Kidney glomerular epithelial cell (primary cell): Measurements from ENCODE around the gene OCIAD1.
A peak's percentile ranks its signal among the peaks of the same experiment; 100 is the strongest.

Experiments used
- DNase-seq: peaks from one replicate; lab custom pipeline; 2025; lab: John Stamatoyannopoulos, UW

Gene OCIAD1

DNA sequence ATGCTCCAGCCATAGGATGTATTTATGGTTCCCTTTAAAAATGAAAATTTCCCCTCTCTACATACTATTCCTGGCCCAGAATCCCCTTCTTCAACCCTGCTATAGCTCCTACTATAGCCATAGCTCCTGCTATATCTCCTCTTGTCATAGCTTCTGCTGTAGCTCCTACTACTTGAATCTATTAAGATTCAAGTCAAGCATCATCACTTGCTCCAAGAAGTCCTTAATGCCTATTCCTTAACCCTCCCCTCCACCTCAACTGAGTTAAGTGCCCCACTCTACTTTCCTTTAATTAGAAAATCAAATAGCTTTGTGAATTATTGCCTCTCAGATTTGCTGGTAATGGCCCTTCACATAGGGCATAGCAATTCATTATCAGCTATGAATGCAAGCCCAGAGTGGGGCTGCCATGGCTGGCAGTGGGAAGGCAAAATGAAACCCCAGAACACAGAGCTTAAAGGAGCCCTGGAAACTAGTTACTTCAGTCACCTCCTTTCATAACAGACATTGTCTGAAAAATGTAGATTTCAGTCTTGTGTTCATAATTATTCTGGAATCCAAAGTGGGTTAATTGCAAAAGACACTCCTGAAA lies 60.2 kb downstream of the OCIAD1 start:
- DNase-seq: no peak

DNA sequence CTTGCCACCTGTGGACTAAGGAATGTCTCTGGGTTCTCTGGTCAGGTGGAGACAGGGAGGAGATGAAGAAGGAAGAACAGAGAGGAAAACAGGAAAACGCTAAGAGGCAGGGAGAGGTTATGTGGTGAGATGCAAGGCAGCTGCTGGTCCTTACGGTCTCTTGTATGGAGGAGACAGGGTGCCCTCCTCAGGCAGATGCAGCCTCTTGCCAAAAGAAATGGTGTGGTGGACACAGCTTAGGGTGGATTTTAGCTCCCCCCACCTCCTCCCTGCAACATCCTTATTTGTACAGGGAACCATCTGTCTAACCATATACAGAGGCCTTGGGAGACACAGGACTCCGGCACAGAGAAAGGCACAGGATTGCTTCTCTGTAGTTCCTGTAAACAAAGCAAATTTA lies 66.0 kb downstream of the OCIAD1 start:
- no peak for DNase-seq

- no peak for DNase-seq
These were observed 68.0 kb downstream of the OCIAD1 start for GRCh38 chr4:48898733-48899431.

GRCh38 chr4:48899432-48899749 lies 68.5 kb downstream of the OCIAD1 start:
- no peak for DNase-seq

GRCh38 chr4:48899950-48900349 lies 69.1 kb downstream of the OCIAD1 start:
- DNase-seq: no peak

DNA sequence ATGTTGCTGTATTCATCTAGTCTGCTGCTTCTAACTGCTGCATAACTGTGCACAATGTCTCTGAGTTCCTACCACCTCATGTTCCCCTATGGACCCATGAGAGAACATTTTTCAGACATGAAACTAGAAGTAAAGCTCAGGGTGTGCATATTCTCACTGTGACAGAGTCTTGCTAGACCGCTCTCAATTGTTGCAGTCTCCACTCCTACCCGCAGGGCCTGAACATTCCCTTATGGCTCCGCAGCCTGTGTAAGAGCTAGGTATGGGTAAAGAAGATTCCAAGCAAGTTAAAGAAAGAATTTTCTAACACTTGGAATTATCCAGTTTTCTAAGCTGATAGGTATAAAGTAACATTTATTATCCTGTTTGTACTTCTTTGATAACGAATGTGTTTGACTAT lies 70.3 kb downstream of the OCIAD1 start:
- no peak for DNase-seq

DNA sequence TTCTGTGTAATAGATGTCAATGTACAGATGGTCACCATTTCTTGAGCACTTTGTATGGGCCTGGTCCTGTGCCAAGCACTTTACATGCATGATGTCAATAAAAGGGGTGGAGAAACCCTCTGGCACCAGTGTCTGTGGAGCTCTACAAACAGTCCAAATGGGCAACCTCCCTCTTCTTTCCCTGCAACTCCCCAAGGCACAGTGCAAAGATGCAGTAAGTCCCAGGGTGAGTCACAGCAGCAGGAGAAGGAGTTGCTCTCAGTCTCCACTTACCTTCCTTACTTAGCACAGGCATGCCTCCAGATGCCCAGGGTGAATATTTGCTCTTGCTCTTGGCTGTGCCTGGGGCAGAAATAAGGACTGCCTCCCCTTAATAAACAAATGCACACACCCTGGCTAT lies 71.4 kb downstream of the OCIAD1 start:
- DNase-seq: no peak

- no peak for DNase-seq
These were observed 73.2 kb downstream of the OCIAD1 start for GRCh38 chr4:48904101-48904500.

DNA sequence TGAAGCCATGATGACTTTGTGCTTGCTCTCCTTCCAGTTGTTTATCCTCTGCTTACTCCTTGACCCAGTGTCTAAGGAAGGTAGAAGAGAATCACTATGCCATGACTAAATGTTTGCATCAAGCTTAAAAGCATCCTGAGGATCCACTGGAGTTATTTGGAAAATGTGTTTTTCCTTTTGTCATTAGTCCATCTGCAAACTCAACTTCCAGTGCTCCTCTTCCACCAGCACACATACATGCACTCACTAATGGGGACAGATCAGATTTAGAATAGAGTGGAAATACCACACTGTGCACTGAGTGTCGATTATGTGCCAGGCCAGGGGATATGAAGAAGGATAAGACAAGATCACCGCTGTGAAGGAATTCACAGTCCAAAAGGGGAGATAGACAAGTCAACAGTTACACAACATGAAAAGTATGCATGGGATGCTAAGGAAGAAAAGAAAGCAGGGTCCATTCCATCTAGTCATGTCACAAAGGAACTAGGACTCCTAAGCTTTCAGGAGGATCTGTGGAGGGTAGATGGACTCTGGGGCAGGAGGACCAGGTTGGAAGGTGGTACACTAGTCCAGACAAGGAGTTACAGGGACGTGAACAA lies 73.8 kb downstream of the OCIAD1 start:
- DNase-seq: no peak

DNA sequence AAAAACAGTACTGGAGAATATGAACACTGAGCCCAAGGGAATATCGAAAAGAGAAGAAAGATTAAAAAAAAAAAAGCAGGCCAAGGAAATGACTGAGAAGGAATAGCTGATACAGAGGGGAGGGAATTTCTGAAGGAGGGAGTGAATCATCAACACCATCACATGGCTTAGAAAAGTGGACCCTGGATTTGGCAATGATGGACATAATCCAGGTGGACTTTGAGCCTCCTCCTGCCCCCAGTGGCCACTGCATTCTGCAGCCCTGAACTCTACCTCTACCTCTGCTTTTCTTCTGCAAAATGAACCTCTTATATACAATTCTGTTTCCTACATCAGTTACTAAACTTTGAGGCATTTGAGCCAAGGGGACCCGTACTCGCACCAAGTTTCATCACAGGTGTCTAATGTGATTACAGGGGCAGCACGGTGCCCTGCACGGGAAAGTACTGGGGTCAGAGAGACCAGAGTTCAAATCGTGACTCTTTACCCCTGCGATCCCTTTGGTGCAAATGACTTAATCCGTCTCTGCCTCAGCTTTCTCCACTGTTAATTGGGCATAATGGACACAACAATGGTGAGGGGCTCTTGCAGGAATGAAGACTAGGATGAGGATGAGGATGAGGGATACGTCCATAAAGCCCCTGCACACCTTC lies 74.6 kb downstream of the OCIAD1 start:
- DNase-seq: peak; percentile 50

DNA sequence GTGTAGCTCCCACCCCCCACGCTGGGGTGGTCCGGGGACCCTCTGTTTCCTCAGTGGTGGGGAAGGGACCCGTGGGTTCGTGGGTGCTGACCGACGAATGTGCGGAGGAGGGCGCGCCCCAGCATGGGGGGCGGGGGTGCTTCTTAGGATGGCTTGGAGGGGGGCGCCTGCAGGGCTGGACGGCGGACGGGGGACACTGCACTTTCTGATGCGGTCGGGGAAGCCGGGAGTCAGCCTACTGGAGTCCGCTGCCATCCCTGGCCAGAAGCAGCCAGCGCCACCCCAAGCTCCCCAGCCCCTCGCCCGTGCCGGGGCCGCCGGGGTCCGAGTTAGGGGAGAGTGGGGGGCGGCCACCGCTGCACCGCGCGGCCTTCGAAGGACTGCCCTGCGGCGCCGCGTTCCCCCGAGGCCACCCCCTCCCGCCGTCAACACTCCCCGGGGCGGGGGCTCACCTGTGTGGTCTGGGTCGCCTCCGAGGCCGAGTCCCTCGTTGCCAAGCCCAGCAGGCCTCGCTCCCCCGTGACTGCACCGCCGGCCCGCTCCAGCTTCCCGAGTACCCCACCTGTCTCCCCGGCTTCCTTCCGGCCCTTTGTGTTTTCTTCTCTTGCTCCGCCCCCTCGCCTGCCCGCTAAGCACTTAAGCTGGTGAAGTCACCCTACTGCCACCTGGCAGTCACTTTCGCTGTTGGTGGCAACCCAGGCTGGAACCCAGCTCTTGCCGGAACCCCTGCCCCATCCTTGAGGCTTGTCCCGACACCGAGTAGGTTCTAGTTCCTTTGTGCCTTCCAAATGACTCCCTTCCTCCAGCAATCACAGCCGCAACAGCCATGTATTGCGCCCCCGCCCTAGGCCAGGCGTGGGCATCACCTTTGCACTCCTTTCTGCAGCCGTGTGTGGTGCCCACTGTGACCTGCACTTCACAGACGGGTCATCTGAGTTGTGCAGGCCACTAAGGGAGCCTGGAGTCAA lies 75.6 kb downstream of the OCIAD1 start, which contains the start of gene OCIAD2:
TSS of gene OCIAD2 (minus strand) at position 569 of the 968 bp plus-strand sequence. CDS start 2,225 bp downstream, outside the sequence.
- DNase-seq: peak; percentile 73

- no peak for DNase-seq
These were observed 77.0 kb downstream of the OCIAD1 start for GRCh38 chr4:48907706-48908477.

DNA sequence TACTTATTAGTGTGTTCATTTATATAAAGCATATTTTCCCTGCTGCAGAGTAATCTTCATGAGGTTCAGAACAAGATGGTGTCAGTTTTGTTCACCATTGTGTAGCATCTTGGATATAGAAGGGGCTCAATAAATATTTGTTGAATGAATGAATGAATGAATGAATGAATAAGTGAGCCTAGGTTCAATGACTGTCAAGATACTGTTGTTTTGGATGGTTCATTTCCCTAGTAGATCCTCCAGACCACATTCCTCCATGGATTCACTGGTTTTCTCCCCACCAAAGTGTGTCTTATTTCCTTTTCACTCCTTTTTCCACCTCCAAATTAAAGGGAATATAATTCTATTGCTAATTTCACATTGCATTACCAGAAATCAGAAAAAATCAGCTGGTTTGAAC lies 77.8 kb downstream of the OCIAD1 start:
- DNase-seq: no peak

- peak; percentile 98 for DNase-seq
These were observed 78.8 kb downstream of the OCIAD1 start for GRCh38 chr4:48909697-48910096.

- DNase-seq: no peak
These were observed 79.6 kb downstream of the OCIAD1 start for GRCh38 chr4:48910511-48910910.
